ENCODE results near the gene CDK5R1.

CDK5R1 gene

DNA sequence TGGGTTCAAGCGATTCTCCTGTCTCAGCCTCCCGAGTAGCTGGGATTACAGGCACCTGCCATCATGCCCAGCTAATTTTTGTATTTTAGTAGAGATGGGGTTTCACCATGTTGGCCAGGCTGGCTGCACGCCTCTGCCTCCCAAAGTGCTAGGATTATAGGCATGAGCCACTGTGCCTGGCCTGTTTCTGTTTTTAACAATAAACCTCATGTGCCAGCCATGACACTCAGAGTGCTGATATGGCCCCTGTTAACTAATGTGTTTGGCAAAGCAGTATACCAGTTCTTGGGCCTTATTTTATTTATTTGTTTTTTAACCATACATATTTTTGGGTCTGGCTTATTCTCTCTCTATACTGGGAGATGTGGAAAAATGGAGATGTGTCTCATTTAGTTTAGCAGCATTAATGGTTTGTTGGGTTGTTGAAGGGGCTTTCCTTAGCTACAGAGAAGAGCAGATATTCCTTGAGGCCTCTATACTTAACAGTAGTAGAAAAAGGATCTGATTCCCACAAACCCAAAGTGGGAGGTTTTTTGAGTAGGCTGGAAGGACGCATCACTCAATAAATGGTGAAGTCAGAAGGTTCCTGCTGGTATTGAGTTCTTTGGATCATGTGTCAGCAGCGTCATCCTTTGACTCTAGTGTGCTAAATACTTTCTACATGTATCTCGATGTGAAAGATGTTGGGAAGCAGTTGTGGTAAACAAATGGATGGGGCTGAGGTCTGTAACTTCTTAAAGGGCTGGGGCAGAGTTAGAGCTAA lies 16.2 kb upstream of the CDK5R1 start:
- DNase-seq (ENCODE audit: low read depth, low spot score), result no peak

DNA sequence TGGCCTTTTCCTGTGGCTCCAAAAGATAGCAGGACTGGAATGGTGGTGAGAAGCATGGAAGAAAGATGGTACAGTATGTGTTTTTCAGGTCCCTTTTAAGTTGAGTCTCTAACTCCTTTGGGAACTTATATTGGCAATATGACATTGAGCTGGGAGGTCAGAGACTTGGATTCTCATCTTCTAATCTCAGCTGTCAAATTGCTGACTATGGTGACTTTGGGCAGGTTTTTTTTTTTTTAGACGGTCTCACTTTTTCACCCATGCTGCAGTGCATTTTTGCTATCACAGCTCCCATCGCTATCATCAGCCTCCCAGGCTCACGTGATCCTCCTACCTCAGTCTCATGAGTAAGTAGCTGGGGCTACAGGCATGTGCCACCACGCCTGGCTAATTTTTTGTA lies 15.1 kb upstream of the CDK5R1 start:
- DNase-seq (ENCODE audit: low read depth, low spot score), result no peak

GRCh38 chr17:32475258-32475657 lies 11.5 kb upstream of the CDK5R1 start:
- no peak for DNase-seq (ENCODE audit: low read depth, low spot score)

GRCh38 chr17:32477220-32477619 lies 9.6 kb upstream of the CDK5R1 start:
- no peak for DNase-seq (ENCODE audit: low read depth, low spot score)

- no peak for DNase-seq (ENCODE audit: low read depth, low spot score)
These were observed 7.6 kb upstream of the CDK5R1 start for GRCh38 chr17:32479074-32479617.

DNA sequence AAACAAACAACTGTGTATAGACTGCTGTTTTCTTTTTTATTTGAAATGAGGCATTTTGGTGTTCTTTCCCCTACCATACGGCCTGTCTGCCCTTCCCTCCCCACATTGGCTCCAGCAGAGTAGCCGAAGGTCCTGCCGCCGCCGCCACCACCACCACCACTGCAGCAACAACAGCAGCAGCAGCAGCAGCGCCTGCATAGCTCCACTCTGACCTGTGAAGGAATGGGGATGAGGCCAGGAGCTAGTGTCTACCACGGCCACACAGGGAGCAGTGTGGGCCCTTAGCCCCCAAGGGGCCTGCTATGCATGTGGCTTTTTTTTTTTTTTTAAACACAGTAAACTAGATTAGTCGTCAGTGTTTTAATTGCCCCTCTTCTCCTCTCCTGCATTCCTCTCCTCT lies 5.6 kb upstream of the CDK5R1 start:
- no peak for DNase-seq (ENCODE audit: low read depth, low spot score)

DNA sequence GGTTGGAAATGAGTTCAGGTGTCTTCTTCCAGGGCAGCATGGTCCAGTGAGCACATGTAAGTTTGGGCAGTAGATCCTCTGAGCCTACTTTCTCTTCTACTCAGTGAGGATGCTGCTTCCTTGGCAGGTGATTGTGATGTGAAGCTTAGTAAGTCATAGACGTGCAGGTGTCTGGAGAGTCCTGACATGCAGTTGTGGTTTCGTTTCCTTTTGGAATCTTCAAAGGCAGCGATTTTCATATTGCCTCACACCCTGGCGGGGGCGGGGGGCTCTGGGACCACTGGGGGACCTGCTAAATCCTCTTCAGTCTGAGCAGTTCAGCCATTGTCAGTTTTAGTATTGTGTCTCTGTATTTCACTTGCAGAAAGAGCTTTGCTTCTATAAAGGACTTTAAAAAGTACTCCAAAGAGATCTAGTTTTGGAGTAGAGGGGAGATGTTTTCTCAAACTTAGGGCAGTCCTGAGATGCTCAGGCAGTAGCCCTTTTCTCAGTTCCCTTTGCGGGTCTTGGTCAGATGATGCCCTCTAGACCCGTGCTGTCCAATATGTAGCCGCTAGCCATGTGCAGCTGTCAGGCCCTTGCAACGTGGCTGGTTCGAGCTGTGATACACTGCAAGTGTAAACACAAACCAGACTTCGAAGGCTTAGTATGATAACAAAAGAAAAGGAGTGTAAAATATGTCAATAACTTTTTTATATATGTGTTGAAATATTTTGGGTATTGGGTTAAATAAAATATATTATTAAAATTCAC lies 4.0 kb upstream of the CDK5R1 start:
- no peak for DNase-seq (ENCODE audit: low read depth, low spot score)

DNA sequence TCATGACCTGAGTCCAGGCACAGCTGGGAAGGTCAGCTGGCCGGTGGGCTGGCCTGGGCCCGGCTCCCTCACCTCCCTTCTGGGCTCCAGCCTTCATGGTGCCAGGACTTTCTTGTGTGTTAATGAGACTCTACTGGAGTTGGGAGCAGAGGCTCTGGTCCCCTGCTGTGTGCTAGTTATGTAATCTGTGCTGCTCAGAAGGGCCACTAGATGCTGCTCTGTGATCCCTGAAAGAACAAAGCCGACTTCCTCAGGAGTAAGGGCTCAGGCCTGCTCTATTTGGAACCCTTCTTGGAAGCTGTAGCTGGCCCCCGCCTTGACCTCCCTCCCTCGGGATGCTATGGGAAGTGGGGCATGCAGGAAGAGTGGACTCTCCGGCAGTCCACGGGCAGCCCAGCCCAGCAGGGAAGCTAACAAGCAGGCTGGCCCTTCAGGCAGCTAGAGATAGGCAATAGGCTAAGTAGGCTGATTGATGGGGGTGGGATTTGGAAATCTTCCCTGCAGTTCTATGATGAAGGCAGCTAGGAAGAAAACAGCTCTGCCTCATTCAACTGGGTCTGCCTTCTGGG lies 3.3 kb upstream of the CDK5R1 start:
- no peak for DNase-seq (ENCODE audit: low read depth, low spot score)

DNA sequence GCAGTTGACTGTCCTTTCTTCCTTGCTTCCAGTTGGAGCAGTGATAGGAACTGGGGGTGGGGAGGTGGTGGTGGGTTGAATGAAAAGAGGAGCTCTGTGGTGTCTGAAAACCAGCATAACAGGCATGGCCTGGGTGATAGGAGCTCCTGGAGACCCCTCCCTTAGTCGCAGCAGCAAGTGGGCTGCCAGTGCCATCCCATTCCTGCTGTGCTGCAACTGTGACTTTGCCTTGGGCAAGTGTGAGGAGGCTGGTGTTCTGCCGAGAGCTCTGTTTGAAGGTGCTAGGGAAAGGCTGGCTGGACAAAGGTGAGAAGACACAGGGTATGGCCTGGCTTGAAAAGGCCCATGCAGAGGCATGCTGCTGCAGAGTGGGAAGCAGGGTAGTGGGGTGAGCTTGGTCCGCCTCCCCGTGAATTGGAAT lies 2.7 kb upstream of the CDK5R1 start:
- no peak for DNase-seq (ENCODE audit: low read depth, low spot score)

GRCh38 chr17:32484628-32485027 lies 2.2 kb upstream of the CDK5R1 start:
- DNase-seq (ENCODE audit: low read depth, low spot score), result no peak

- DNase-seq (ENCODE audit: low read depth, low spot score), result no peak
These were observed 1.3 kb upstream of the CDK5R1 start for GRCh38 chr17:32485261-32486110.

GRCh38 chr17:32486111-32486700 lies 587 bp upstream of the CDK5R1 start:
- DNase-seq (ENCODE audit: low read depth, low spot score), result no peak

DNA sequence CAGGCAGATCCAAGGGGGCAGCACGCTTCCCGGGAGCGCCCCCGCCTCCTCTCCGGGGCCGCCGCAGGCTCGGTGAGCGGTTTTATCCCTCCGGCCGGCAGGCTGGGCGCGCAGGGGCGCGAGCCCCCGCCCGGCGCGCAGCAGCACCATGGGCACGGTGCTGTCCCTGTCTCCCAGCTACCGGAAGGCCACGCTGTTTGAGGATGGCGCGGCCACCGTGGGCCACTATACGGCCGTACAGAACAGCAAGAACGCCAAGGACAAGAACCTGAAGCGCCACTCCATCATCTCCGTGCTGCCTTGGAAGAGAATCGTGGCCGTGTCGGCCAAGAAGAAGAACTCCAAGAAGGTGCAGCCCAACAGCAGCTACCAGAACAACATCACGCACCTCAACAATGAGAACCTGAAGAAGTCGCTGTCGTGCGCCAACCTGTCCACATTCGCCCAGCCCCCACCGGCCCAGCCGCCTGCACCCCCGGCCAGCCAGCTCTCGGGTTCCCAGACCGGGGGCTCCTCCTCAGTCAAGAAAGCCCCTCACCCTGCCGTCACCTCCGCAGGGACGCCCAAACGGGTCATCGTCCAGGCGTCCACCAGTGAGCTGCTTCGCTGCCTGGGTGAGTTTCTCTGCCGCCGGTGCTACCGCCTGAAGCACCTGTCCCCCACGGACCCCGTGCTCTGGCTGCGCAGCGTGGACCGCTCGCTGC lies 832 bp downstream of the CDK5R1 start:
- DNase-seq (ENCODE audit: low read depth, low spot score), result no peak

GRCh38 chr17:32488177-32488542 lies 1.4 kb downstream of the CDK5R1 start:
- no peak for DNase-seq (ENCODE audit: low read depth, low spot score)

- no peak for DNase-seq (ENCODE audit: low read depth, low spot score)
These were observed 1.9 kb downstream of the CDK5R1 start for GRCh38 chr17:32488604-32489180.

DNA sequence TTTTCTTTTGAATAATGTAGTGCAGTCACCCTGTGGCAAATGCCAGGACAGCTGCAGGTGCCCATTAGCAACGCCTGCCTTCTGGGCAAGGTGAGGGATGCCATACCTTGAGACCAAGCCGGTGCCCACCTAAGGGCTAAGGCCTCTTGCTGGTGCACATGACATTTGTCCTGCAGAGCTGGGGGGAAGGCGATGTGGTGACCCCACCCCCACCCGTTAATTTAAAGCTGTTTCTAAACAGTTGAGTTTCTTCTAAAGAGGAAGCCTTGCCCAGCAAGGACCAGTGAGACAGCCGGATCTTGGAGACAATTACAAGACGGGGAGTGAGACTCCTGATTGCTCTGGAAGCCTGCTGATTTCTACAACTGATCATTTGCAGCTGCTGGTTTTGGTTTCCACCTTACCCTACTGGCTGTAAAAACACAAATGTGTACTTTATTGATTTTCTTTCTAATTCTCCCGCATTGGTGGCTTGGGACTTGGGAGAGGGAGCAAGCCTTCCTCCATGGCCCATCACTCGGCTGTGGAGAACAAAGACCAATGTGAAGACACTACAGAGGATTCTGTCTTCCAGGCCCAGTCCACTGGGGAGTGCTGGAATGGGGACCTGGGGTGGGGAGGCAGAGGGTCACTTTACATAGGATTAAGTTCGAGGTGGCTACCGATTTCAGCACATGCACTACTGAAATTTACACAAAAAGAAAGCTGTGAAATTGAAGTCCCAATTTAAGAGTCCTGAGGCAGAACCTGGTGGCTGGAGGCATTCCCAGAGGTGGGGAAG lies 2.7 kb downstream of the CDK5R1 start:
- DNase-seq (ENCODE audit: low read depth, low spot score), result no peak

DNA sequence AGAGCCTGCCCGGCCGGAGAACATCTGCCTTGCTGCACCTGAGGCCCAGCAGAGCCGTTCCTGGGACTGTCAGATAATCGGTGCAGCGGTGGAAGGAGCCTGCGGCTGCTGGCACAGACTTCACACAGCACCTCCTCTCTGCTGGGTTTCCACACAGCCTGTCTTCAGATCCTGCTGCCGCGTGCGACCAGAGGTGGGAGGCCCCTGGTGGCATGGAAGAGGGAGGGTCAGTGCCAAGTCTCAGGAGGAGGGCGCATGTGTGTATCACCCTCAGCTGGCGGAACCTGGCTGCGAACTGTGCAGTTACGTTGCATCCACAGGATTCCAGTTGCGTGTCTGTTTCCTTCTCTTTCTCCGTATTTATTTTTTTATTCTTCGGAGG lies 3.3 kb downstream of the CDK5R1 start:
- DNase-seq (ENCODE audit: low read depth, low spot score), result no peak

DNA sequence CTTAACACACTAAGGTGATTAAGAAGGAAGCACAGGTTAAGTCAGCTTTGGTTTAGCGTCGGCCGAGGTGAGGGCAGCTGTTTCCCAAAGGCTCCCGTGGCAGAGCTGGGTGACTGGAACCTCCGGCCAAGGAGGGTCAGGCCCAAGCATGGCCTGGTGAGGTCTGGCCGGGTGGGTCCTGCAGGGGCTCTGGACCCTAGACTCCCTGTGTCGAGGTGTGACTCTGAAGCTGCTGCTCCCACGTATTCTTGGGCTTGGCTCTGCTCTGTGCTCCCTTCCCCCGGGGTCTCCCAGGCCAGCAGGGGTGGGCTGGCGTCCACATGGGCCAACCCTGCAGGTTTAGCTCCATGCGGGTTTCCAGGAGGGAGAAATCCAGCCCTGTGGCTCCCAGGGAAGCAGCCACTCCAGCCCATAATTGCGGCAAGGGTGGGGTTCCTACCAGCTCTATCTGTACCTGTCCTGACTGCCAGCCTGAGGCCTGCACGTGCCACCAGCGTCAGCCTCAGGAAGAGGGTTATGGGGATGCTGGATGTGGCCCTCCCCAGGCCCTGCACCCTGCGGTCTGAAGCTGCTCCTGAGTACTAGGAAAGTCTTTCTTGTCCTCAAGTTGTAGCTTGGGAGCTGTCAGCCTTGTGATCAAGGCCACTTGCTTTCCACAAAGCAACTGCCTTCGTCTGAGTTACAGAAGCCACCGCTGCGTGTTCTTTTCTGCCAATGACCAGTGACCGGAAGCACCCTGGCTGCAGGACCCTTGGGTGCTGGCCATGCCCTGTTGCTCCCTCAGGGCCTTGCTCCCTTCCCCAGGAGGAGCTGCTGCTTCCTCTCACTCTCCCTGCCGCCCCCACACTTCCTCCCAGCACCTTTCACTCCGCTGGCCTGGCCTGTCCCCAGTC lies 4.8 kb downstream of the CDK5R1 start:
- DNase-seq (ENCODE audit: low read depth, low spot score), result no peak

DNA sequence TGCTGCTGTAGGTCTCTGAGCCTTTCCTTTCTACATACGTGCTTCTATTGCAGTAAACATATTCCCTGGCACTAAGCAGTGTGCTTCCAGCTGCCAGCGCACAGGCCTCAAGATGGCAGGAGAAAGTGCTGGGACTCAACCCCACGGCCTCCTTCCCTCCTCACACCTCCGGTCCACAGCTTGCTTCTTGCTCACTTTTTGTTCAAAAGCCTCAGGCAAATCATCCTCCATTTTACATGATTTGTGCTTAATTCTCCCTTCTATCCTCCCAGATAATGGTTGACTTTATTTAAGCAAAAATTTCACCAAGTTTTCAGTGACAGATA lies 5.4 kb downstream of the CDK5R1 start:
- no peak for DNase-seq (ENCODE audit: low read depth, low spot score)

All from activated naive CD8-positive, alpha-beta T cell treated with anti-CD3 and anti-CD28 coated beads, Interleukin-2, amount 50 U/mL, for 16 hours (primary cell).